GM19438 (cell line): ENCODE results near the gene BDH1.
"Not testable (repeated sequence)": the region's sequence is repeated elsewhere in the genome, so short reads cannot be mapped to it uniquely, and the experiment has no call there.

Experiments used
- ATAC-seq: cut with Tn5 transposase; IDR thresholded peaks from one replicate; pipeline ENCODE4 v1.9.1; 2021; ENCODE audit warnings: low read depth; ENCODE audit not compliant: unreplicated experiment

Gene BDH1

GRCh38 chr3:197522881-197523441 is 32.8 kb downstream of the BDH1 start:
- ATAC-seq: no peak

GRCh38 chr3:197522183-197522715 is 33.5 kb downstream of the BDH1 start:
- no peak for ATAC-seq

GRCh38 chr3:197521277-197522182 is 34.2 kb downstream of the BDH1 start:
- ATAC-seq: no peak

- ATAC-seq: no peak
Measured at GRCh38 chr3:197520311-197521276, 35.2 kb downstream of the BDH1 start.

GRCh38 chr3:197519801-197520211 is 36.0 kb downstream of the BDH1 start:
- ATAC-seq: no peak

- ATAC-seq: no peak
Measured at GRCh38 chr3:197518881-197519421, 36.8 kb downstream of the BDH1 start.

- ATAC-seq: not testable (repeated sequence)
Measured at GRCh38 chr3:197517922-197518683, 37.7 kb downstream of the BDH1 start.

- ATAC-seq: not testable (repeated sequence)
Measured at GRCh38 chr3:197516890-197517606, 38.7 kb downstream of the BDH1 start.

- no peak for ATAC-seq
Measured at GRCh38 chr3:197516517-197516889, 39.3 kb downstream of the BDH1 start.

- no peak for ATAC-seq
Measured at GRCh38 chr3:197514786-197515355, 40.9 kb downstream of the BDH1 start.

- no peak for ATAC-seq
Measured at GRCh38 chr3:197513953-197514785, 41.6 kb downstream of the BDH1 start.

- no peak for ATAC-seq
Measured at GRCh38 chr3:197512691-197513571, 42.8 kb downstream of the BDH1 start.

GRCh38 chr3:197511853-197512635 is 43.7 kb downstream of the BDH1 start:
- no peak for ATAC-seq

GRCh38 chr3:197511130-197511529 is 44.6 kb downstream of the BDH1 start:
- no peak for ATAC-seq

GRCh38 chr3:197510642-197511018 is 45.1 kb downstream of the BDH1 start:
- ATAC-seq: no peak
